Colonic mucosa (tissue), 4 donors: ENCODE data around the gene GHSR. TPM values are rescaled to one million over a fixed set of nuclear protein-coding genes. Genes with fewer than 3 reads are reported as not detected.

Source experiments
- DNase-seq: peaks from one replicate; pipeline ENCODE4 v3.0.0-alpha.2; 2020
- H3K27ac ChIP-seq: fragments of 200-600 bp; one replicate; pipeline ENCODE4 v1.8.0; 2021
- H3K27me3 ChIP-seq: fragments of 200-600 bp; one replicate; pipeline ENCODE4 v1.8.0; 2021
- H3K36me3 ChIP-seq: fragments of 200-600 bp; one replicate; pipeline ENCODE4 v1.8.0; 2021
- H3K4me1 ChIP-seq: fragments of 200-600 bp; one replicate; pipeline ENCODE4 v1.8.0; 2021; ENCODE audit warnings: mild to moderate bottlenecking
- H3K4me3 ChIP-seq: fragments of 200-600 bp; one replicate; pipeline ENCODE4 v1.8.0; 2021
- H3K9ac ChIP-seq, 2 donors: one replicate each; pipeline ENCODE4 v1.7.0; 2013; ENCODE audit warnings: control low read depth in 2 of 2, low read depth in 2 of 2, low read length in 2 of 2
- H3K9me3 ChIP-seq: fragments of 200-600 bp; one replicate; pipeline ENCODE4 v1.8.0; 2021
- intact Hi-C: fragments of 100-400 bp; cut with DNase I; formaldehyde crosslinking; loops from one replicate; pipeline ENCODE4 v1.14.1; 2022
- total RNA-seq, 2 donors: library from RNA; stranded (reverse); fragmentation: NEBNext Ultra II Directional in 1 of 2; extraction: Animal tissue kit (Norgen Biotek cat#: 25700) in 1 of 2; gene quantifications; one replicate each; pipeline ENCODE4 v1.2.1, GENCODE V29; 2021
- TF ChIP-seq, protein P1 (sequence below): fragments of 200-600 bp; IDR thresholded peaks from one replicate; pipeline ENCODE4 v1.8.0; 2022; ENCODE audit warnings: antibody characterized with exemption, mild to moderate bottlenecking
- donor health status: healthy.
- donor health status: DM: no; HTN: no; CAD: no.
- donor health status: DM: no; HTN: no; CAD: no.

GHSR gene
- total RNA-seq, 2 donors from 2014 or later: not detected

DNA sequence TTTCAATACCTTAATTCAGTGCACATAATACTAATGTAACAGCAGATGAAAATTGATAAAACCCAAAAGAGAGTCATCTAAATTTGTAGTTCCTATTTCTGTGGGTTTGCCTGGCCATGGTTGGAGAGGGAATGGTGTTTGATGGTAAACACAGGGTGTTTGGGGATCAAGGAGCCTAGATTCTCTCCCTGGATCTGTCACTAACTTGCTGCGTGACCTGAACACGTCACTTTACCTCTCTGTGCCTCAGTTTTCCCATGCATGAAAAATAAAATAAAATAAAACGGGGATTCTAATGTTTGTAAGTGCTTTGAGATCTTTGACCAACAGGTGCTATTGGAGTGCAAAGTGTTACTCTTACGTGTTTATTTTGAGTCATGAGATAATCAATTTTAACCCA, 49.8 kb downstream of the GHSR start:
- no peak overlapping the region for H3K27ac ChIP-seq
- no peaks in the 10 kb centered on the region for H3K9me3 ChIP-seq
- no peaks in the 10 kb centered on the region for H3K27me3 ChIP-seq
- intact Hi-C loops: no loop called here
- DNase-seq: no peak
- H3K9ac ChIP-seq: no peak overlapping the region
- no peak overlapping the region for H3K4me3 ChIP-seq
- TF ChIP-seq, protein P1, sequence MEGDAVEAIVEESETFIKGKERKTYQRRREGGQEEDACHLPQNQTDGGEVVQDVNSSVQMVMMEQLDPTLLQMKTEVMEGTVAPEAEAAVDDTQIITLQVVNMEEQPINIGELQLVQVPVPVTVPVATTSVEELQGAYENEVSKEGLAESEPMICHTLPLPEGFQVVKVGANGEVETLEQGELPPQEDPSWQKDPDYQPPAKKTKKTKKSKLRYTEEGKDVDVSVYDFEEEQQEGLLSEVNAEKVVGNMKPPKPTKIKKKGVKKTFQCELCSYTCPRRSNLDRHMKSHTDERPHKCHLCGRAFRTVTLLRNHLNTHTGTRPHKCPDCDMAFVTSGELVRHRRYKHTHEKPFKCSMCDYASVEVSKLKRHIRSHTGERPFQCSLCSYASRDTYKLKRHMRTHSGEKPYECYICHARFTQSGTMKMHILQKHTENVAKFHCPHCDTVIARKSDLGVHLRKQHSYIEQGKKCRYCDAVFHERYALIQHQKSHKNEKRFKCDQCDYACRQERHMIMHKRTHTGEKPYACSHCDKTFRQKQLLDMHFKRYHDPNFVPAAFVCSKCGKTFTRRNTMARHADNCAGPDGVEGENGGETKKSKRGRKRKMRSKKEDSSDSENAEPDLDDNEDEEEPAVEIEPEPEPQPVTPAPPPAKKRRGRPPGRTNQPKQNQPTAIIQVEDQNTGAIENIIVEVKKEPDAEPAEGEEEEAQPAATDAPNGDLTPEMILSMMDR: no peak
- H3K36me3 ChIP-seq: no peaks in the 10 kb centered on the region
- H3K4me1 ChIP-seq: no peaks in the 10 kb centered on the region

DNA sequence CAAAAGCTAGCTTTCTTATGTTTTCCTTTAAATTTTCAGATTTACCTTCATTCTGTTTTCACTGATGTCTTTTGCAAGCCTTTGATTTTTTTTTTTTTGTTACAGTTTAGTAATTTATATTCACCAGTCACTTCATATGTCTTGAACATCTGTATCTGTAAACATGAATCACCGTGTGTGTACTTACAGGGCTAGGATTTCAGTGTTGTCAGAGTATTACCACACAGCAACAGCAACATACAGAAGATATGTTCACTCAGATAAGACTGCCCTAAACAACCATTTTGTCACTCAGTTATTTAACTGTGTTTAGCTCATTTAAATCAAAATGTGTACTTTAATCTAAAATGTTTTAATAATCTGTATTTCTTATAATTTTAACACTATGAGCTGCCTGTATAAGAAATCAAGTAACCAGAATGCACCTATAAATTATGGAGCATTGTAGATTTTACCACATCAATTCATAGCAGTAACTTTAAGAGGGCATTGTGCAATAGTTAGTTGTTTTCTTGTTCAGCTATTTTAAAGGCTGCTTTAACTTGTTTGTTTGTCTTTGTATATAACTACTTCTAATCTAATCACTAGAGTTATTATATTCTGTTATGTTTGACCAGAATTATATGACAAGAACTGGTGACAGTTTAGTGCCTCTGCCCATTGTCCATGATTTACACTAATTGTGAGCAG, 50.4 kb downstream of the GHSR start:
- Histone ChIP-seq H3K4me3 (no peak overlapping the region), H3K36me3 (no peaks in the 10 kb centered on the region), H3K27ac (no peak overlapping the region), H3K4me1 (no peaks in the 10 kb centered on the region), H3K9me3 (no peaks in the 10 kb centered on the region), H3K27me3 (no peaks in the 10 kb centered on the region), H3K9ac (no peak overlapping the region)
- TF ChIP-seq, protein P1: no peak
- no peak for DNase-seq
- intact Hi-C loops: no loop called here

DNA sequence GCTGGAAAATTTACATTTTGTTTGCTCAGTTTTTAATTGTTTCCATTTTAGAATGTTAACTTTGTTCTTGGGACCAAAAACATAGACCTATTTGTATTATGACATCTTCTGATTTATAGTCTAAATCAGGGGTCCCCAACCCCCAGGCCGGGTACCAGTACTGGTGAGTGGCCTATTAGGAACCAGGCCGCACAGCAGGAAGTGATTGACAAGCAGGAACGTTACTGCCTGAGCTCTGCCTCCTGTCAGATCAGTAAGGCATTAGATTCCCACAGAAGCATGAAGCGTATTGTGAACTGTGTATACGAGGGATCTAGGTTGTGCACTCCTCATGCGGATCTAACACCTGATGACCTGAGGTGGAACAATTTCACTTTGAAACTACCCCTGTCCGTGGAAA, 51.9 kb downstream of the GHSR start:
- H3K4me1 ChIP-seq: no peaks in the 10 kb centered on the region
- H3K27me3 ChIP-seq: no peaks in the 10 kb centered on the region
- H3K9ac ChIP-seq: no peak overlapping the region
- intact Hi-C loops: no loop called here
- TF ChIP-seq, protein P1: no peak
- no peaks in the 10 kb centered on the region for H3K9me3 ChIP-seq
- no peak for DNase-seq
- H3K4me3 ChIP-seq: no peak overlapping the region
- no peaks in the 10 kb centered on the region for H3K36me3 ChIP-seq
- no peak overlapping the region for H3K27ac ChIP-seq

DNA sequence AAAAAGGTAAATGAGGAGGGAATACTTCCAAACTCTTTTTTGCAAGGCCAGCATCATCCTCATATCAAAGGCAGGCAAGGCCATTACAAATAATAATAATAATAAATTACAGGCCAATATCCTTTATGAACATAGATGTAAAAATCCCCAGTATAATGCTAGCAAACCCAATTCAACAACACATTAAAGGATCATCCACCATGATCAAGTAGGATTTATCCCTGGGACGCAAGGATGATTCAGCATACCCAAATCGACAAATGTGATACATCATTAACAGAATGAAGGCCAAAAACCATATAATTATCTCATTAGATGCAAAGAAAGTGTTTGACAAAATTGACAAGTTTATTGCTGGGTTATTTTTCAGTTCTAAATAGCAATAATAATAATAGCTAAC, 53.6 kb downstream of the GHSR start:
- Histone ChIP-seq H3K27me3 (no peaks in the 10 kb centered on the region), H3K9ac (no peak overlapping the region), H3K4me3 (no peak overlapping the region), H3K9me3 (no peaks in the 10 kb centered on the region), H3K27ac (no peak overlapping the region), H3K36me3 (no peaks in the 10 kb centered on the region), H3K4me1 (no peaks in the 10 kb centered on the region)
- TF ChIP-seq, protein P1: no peak
- intact Hi-C loops: no loop called here
- no peak for DNase-seq

Other genes starting within 250 kb of the GHSR start
- gene TNFSF10, start 75.0 kb upstream of the GHSR start, total RNA-seq: 100 to 1,000 TPM in 1 of 2 donors, 10 to 100 TPM in 1; 57.2 to 118 TPM